Globus pallidus (tissue), 1 donor: ENCODE data around the gene MRTFA.
"Not testable (repeated sequence)": the region's sequence is repeated elsewhere in the genome, so short reads cannot be mapped to it uniquely, and the experiment has no call there.

Experiments
- DNase-seq: peaks from one replicate; pipeline ENCODE4 v3.0.0-alpha.2; 2015; ENCODE audit warnings: low spot score

The MRTFA gene

DNA sequence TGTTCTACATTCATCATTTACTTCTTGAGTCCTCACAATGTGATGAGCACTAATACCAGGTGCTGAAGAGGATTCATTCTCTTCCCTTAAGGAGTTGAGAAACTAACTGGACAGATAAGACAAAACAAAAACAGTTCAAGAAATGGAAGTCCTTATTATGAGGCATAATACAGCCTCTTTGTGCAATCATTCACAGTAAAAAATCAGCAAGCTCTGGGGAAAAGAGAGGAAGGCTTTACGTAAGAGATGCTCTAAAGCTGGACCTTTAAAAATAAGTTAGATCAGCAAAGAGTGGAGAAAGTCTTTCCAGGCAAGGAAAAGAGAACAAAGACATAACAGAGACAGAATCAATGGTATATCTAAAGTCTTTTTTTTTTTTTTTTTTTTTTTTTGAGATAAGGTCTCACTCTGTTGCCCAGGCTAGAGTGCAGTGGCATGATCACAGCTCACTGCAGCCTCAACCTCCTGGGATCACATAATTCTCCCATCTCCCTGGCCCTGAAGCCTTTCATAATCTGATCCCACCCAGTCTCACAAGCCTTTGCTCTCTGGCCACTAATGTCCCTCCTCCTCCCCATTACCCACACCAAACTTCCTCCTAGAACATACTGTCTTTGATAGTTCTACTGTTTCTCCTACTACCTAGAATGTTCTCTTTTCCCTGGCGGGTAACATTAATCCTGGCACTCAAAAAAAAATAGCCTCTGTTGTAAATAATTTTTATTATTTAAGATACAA lies 40.9 kb downstream of the MRTFA start:
- DNase-seq: no peak

DNA sequence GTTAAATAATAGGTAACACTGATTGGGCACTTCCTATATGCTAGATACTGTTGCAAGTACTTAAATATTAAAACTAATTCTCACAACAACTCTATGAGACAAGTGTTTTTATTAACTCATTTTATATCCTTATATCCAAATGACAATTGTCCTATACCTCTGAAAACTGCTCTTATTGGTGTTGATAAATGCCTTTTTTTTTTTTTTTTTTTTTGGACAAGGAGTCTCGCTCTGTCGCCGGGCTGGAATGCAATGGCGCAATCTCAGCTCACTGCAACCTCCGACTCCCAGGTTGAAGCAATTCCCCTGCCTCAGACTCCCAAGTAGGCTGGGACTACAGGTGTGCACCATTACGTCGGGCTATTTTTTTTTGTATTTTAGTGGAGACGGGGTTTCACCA lies 41.6 kb downstream of the MRTFA start:
- no peak for DNase-seq

DNA sequence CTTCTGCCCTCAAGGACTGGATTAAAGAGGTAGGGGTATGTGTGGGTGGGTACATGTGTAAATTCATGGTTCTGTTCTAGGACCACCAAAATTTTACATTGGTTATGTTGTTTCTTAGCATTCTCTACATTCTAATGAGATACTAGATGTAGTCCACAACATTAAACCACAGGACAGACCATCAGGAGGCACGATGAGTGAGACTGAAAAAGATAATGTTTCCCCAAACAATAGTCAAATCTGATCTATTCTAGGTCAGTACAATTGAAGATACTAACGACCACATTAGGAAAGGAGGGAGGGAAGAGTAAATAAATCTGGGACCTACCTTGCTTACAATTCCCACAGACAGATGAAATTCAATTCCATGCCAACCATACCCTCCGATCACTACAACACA lies 42.2 kb downstream of the MRTFA start:
- DNase-seq: no peak

DNA sequence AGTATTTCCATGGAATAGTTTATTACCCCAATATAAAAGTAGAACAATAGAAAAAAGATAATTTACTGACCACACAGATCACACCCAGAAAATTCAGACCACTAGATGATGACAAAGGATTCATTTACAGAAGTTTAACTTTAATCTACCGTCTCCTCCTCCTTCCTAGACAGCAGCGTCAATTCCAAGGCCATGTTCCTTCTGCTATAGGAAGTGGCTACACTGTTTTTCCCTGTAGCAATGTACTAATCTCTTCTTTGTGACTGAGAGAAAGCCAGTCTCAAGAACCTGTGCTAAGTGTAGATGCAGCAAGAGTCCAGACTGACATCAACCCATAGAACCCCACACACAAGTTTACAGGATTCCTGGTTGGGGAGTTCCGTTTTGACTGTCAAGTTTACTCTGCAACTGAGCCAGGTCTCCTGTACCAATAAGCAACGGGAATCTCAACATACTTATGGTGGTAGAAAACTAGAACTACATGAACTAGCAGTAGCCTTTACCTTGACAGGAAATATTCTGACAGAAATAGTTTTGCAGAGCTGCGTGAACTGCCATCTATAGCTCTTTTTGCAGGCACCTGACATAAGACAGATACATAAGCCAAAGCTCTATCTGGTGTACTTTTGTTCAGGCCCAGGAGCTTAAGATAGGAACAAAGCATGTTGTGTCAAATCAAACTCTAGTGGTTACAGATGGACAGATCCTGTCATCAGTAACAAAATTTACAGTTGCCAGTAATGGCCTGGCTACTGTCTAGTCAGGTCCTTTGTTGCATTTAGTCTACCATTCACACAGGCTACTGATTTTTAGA lies 42.9 kb downstream of the MRTFA start:
- no peak for DNase-seq

DNA sequence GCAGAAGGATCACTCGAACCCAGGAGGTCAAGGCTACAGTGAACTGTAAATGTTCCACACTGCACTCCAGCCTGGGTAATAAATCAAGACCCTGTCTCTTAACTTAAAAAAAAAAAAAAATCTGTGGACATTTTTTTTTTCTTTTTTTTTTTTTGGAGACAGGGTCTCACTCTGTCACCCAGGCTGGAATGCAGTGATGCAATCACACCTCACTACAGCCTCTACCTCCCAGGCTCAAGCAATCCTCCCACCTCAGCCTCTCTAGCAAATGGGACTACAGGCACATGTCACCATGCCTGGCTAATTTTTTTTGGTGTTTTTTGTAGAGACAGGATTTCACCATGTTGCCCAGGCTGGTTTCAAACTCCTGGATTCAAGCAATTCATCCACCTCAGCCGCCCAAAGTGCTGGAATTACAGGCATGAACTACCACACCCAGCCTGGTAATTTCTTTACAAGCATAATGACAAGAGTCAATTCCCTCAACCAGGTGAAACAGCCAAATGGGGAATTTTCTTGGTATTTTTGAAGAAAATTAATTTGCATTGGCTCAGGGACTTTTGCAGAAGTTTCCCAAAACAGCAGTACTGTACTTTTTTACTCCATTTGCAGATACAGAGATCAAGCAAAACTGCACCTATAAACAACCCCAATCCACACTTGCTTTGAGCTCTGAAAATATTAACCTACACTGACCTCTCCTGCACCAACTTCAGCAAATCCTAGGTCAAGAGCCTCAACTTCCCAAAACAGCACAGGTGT lies 44.0 kb downstream of the MRTFA start:
- DNase-seq: no peak

DNA sequence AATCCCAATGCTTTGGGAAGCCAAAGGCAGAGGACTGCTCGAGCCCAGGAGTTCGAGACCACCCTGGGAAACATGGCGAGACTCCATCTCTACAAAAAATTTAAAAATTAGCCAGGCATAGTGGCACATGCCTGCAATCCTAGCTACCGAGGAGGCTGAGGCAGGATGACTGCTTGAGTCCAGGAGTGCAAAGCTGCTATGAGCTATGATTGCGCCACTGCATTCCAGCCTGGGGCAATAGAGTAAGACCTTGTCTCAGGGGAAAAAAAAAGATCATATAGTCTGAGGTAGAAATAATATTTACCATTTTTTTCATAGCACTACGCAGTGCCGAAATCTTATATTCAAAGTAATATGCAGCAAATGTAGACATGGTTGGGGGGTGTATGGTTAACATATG lies 47.8 kb downstream of the MRTFA start:
- DNase-seq: no peak

DNA sequence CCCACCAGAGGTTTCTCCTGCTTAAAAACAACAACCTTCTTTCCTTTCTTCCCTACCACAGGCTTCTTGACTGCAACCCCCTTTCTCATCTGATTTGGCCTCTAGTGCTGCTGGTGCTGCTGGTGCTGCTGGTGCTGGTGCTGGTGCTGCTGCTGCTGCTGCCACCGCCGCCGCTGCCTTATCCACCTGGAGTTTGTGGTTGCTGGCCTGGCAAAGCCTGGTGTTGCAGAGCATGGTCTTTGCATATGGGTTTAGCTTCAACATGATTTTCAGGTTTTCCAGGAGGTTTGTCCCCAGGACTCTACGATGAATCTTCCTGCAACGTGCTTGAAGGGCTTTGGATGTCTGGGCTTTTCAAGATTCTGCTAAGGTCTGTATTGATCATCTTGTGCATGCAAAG lies 49.7 kb downstream of the MRTFA start:
- no peak for DNase-seq

DNA sequence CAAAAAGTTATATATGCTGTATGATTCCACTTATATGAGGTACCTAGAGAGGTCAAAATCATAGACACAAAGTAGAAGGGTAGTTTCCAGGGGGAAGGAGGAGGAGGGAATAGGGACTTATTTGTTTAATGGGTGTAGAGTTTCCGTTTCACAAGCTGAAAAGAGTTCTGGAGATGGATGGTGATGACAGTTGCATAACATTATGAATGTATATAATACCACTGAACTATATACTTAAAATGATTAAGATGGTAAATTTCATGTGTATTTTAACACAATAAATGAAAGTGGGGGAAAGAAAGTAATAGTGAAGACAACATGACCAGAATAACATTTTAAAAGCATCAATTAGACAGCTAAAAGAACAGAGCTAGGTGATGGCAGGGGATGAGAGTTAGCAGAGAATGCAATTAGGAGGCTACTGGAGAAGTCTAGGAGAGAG lies 51.2 kb downstream of the MRTFA start:
- DNase-seq: no peak

DNA sequence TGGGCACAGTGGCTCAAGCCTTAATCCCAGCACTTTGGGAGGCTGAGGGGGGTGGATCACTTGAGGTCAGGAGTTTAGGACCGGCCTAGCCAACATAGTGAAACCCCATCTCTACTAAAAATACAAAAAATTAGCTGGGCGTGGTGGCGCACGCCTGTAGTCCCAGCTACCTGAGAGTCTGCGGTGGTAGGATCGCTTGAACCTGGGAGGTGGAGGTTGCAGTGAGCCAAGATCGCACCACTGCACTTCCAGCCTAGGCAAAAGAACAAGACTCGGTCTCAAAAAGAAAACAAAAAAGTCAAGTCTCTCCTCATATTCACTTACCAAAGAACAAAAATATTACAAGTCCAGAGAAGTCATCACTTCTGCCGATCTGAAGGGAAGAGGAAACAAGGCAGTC lies 51.8 kb downstream of the MRTFA start:
- DNase-seq: not testable (repeated sequence)

DNA sequence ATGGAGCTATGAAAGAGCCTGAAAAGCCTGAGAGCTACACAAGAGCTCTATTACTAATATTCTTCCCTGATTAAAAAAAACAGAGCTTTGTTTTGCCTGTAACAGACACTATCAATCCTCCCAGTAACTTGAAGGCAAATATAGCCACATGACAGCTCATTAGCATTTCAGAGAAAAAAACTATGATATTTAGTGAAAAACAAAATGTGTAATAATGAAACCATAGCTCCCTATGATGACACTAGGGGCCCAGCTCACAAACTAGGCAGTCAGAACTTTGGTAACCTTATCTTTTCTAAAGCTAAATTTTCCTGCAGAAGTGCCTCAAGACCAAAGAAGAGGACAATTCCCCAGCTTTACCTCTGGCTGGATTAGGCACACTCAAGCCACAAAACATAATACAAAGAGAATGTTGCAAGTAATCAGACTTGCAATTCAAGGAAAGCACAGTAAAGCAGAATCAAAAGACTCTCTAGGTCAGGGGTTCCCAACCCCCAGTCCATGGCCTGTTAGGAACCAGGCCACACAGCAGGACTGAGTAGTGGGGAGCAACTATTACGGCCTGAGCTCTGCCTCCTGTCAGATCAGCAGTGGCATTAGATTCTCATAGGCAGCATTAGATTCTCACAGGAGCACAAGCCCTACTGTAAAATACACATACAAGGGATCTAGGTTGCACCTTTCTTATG lies 53.3 kb downstream of the MRTFA start:
- no peak for DNase-seq

DNA sequence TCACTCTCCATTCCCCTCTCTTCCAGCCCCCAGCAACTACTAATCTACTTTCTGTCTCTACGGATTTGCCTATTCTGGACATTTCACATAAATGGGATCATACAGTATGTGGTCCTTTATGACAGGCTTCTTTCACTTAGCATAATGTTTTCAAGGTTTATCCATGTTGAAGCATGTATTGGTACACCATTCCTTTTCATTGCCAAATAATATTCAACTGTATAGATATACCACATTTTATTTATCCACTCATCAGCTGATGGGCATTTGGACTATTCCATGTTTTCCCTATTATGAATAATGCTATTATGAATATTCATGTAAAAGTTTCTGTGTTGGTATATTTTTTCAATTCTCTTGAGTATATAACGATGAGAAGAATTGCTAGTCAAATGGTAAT lies 54.5 kb downstream of the MRTFA start:
- no peak for DNase-seq

DNA sequence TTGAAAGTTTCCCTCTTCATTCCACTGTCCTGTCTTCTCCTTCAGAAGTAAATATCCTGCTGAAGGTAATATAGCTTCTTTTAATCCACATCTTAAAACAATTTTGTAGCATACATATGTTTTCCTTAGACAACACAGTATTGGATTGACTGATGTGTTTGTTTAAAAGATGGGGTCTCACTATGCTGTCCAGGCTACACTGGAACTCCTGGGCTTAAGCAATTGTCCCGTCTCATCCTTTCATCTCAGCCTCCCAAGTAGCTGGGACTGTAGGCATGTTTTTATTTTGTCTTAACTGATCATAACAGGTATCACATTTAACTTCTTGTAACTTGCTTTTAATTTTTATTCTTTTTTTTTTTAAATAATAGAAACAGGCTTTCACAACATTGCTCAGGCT lies 55.9 kb downstream of the MRTFA start:
- DNase-seq: no peak

DNA sequence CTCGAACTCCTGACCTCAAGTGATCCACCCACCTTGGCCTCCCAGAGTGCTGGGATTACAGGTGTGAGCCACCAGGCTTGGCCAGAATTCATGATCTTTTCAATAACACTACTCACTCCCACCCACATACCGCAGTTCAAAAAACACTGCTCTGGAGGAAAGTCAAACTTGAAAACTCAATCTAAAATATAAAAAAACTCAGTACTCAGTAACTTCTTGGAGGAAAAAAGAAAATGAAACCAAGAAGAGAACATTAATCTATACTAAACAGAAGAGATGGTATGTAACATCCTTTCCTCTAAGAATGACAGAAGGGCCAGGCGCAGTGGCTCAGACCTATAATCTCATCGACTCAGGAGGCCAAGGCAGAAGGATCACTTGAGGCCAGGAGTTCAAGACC lies 58.3 kb downstream of the MRTFA start:
- no peak for DNase-seq

DNA sequence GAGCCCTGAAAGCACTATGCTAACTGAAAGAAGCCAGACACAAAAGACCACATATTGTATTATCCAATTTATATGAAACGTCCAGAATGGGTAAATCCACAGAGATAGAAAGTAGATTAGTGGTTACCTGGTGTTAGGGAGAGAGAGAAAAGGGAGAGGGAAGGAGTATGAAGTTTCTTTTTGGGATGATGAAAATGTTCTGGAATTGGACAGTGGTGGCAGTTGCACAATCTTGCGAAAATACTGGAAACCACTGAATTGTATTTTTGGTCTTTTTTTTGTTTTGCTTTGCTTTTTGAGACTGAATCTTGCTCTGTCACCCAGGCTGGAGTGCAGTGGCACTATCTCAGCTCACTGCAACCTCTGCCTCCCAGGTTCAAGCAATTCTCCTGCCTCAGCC lies 63.5 kb downstream of the MRTFA start:
- DNase-seq: no peak

DNA sequence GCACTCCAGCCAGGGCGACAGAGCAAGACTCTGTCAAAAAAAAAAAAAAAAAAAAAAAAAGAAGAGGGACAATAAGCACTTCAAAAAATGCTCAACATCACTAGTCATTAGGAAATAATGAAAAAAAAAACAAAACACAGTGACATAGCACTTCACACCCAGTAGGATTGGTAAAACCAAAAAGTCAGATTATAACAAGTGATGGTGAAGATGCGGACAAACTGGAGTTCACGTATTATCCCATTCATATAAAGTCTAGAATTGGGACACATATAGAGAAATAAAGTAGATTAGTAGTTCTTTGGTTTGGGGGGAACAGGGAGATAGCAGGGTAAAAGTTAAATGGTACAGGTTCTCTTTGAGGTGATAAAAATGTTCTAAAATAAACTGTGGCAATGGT lies 64.6 kb downstream of the MRTFA start:
- no peak for DNase-seq

DNA sequence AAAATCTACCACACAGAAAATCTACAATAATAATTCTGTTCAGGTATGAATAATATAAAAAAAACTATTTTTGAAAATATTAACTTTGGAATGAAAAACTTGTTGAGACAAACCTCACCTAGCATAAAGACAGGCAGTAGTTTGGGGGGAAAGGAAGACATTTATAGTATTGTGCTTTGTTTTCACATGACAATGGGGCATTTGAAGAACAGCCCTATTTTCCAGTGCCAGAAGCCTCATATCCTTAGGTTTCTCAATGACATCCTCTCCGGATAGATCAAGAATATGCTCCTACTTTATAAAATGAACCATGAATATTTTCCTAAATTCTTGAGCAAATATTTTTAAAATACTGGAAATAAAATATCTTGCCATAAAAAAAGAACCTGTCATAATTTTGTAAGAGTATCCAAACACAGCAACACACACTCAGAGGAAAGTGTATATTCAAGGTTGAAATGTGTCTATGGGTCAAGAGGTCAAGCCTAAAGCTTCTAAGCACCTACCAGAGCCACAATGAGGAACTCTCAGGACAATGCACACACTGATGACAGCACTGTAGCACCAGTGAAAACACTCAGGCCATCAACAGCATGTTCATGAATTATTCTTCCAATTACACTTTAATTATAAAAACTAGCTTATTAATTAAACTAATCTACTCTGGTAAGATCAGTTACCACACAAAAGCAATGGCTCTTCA lies 68.7 kb downstream of the MRTFA start:
- peak; percentile 83 for DNase-seq

DNA sequence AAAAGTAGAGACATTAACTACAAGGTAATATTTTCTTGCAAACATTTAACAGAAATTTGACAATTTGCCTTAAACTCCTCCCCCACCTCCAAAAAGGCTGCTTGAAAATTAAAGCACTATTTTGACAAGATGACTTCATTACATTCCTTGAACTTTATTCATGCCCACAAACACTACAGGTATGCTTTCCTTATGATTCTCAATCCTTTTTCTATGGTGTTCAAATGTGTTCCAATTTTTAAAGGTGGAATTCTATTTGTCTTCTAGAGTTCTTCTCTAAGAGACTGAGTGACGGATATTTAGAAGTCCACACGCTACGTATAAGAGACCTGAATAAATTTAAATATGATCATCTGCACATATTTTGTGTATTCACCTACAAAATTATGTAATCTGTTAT lies 69.4 kb downstream of the MRTFA start:
- DNase-seq: no peak

DNA sequence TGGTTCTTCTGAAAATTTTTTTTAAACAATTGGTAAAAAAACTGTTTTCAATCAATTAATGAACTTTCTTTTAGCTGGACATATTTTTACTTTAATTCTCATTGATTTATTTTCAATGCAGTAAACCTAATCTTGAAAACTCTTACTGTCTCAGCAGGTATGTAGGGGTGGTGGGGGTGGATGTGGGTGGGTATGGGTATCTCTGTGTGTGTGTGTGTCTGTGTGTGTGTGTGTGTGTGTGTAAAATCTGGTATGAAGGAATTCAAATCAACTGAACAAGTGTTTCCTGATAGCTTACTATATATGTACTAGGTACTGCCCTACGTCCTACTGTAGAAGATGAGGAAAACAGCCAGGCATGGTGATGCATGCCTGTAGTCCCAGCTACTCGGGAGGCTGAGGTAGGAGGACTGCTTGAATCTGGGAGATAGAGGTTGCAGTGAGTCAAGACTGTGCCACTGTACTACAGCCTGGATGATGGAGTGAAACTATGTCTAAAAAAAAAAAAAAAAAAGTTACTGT lies 75.5 kb downstream of the MRTFA start:
- no peak for DNase-seq

DNA sequence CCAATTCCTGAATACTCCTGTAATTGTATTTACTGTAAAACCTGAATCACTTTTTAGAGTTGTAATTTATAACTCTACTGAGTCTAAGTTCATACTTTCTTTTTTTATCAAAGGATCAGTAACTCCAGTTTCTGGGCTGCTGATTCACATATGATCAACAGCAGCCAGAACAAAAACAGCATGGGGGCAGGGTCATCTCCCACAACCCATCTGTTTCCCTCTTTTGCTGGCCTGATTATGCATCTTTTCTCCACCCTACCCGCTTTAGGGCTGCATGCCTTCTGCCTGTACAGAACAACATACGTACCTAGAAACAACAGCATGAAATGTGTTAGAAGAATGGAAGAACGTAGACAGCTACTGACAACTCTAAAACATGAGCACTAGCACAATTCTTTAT lies 76.0 kb downstream of the MRTFA start:
- no peak for DNase-seq

DNA sequence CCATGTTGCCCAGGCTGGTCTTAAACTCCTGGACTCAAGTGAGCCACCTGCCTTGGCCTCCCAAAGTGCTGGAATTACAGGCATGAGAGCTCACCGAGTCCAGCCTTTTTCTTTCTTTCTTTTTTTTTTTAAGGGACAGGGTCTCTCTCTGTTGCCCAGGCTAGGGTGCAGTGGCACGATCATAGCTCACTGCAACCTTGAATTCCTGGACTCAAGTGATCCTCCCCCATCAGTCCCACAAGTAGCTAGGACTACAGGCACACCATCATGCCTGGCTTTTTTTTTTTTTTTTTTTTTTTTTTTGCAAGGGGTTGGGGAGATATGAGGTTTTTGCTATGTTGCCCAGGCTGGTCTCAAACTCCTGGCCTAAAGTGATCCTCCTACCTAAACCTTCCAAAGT lies 78.5 kb downstream of the MRTFA start:
- no peak for DNase-seq

DNA sequence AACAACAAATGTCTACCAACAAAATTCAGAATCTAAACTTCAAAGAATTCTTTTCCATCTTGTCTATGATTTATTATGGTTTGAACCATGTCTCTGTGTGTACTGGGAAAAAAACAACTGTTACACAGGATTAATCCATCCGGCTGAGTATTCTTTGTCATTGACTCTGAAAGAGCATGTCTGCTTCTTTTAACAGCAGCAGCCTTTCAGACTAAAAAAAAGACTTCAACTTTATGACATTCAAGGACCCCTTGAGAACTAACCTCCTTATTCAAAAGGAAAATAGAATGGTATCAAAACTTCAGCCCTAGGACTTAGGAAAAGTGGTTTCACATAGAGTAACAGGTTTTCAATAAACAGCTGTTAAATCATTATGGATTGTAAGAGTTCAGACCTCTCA lies 79.9 kb downstream of the MRTFA start:
- no peak for DNase-seq
